SK-N-SH (cell line): ENCODE measurements around the gene RALA. TPM values are rescaled to one million over a fixed set of nuclear protein-coding genes. Genes with fewer than 3 reads are reported as not detected.
A peak's percentile ranks its signal among the peaks of the same experiment; 100 is the strongest.

Source experiments
- CTCF ChIA-PET: fragments of 300-600, 350-600 bp; formaldehyde crosslinking; extraction: SDS; loops from one replicate; lab custom pipeline; 2021; lab: Yijun Ruan, JAX
- POLR2A ChIA-PET: fragments of 350-600 bp; sonication (Branson Sonifier 250); formaldehyde crosslinking; extraction: SDS; loops from one replicate; lab custom pipeline; 2020; ENCODE audit warnings: antibody characterized with exemption, inconsistent platforms; lab: Yijun Ruan, JAX
- DNase-seq: peaks from one replicate; pipeline ENCODE4 v3.0.0; 2012
- H2AFZ ChIP-seq: fragments of 200-600 bp; sonication (generic); 2 replicates; pipeline ENCODE4 v1.8.1; 2016; ENCODE audit warnings: antibody characterized with exemption, mild to moderate bottlenecking, low read depth
- H3F3A ChIP-seq: fragments of 200-600 bp; sonication (generic); replicated peaks from 2 replicates; pipeline ENCODE3; 2016; ENCODE audit warnings: antibody characterized with exemption, mild to moderate bottlenecking; ENCODE audit not compliant: insufficient read depth
- H3K27ac ChIP-seq, 2 experiments: fragments of 200-500 bp in 1 of 2; fragments of 200-600 bp in 1 of 2; sonication (Bioruptor generic) in 1 of 2; sonication (generic), shearing (Covaris generic) in 1 of 2; 2 replicates each; pipeline versions ENCODE4 v1.5.1 to v1.6.1; 2014 to 2016; ENCODE audit warnings: low read depth in 2 of 2, inconsistent platforms in 1 of 2, low read length in 1 of 2, mild to moderate bottlenecking in 1 of 2, mixed read lengths in 1 of 2
- H3K27me3 ChIP-seq: fragments of 200-600 bp; sonication (generic), shearing (Covaris generic); 2 replicates; pipeline ENCODE4 v1.6.1; 2016; ENCODE audit warnings: mixed run types; ENCODE audit not compliant: insufficient read depth
- H3K36me3 ChIP-seq, 2 experiments: fragments of 200-500 bp in 1 of 2; fragments of 200-600 bp in 1 of 2; sonication (Bioruptor generic) in 1 of 2; sonication (generic) in 1 of 2; replicated peaks in 1 of 2; 2 replicates each; pipeline versions ENCODE3 to v1.5.1; 2014 to 2016; ENCODE audit warnings: low read length in 1 of 2, mild to moderate bottlenecking in 1 of 2; ENCODE audit not compliant: insufficient read depth in 2 of 2, control insufficient read depth in 1 of 2
- H3K4me1 ChIP-seq, 2 experiments: fragments of 200-500 bp in 1 of 2; fragments of 200-600 bp in 1 of 2; sonication (Bioruptor generic) in 1 of 2; sonication (generic), shearing (Covaris generic) in 1 of 2; 2 replicates each; pipeline versions ENCODE4 v1.5.1 to v1.6.1; 2014 to 2016; ENCODE audit warnings: low read depth in 1 of 2, low read length in 1 of 2, mixed run types in 1 of 2; ENCODE audit not compliant: insufficient read depth in 2 of 2, control insufficient read depth in 1 of 2
- H3K4me2 ChIP-seq: fragments of 200-600 bp; sonication (generic), shearing (Covaris generic); 2 replicates; pipeline ENCODE4 v1.6.1; 2017; ENCODE audit warnings: mixed run types
- H3K4me3 ChIP-seq, 2 experiments: fragments of 200-500 bp in 1 of 2; fragments of 200-600 bp in 1 of 2; sonication (Bioruptor generic) in 1 of 2; sonication (generic), shearing (Covaris generic) in 1 of 2; 2 replicates each; pipeline versions ENCODE4 v1.5.1 to v1.8.1; 2014 to 2016; ENCODE audit warnings: low read depth in 2 of 2, inconsistent platforms in 1 of 2, low read length in 1 of 2, mild to moderate bottlenecking in 1 of 2, mixed read lengths in 1 of 2, moderate library complexity in 1 of 2
- H3K79me2 ChIP-seq: fragments of 200-600 bp; sonication (generic); 2 replicates; pipeline ENCODE4 v1.8.1; 2017; ENCODE audit warnings: mild to moderate bottlenecking; ENCODE audit not compliant: insufficient read depth
- H3K9ac ChIP-seq: fragments of 200-600 bp; sonication (generic); 2 replicates; pipeline ENCODE4 v1.6.1; 2017; ENCODE audit warnings: mixed run types
- H3K9me2 ChIP-seq: fragments of 200-600 bp; sonication (generic); 2 replicates; pipeline ENCODE4 v1.6.1; 2017; ENCODE audit warnings: mixed run types
- H3K9me3 ChIP-seq: fragments of 200-600 bp; sonication (generic); 2 replicates; pipeline ENCODE4 v1.6.1; 2017; ENCODE audit warnings: mixed run types, mild to moderate bottlenecking, moderate library complexity
- H4K20me1 ChIP-seq: fragments of 200-600 bp; sonication (generic); 2 replicates; pipeline ENCODE4 v1.6.1; 2017; ENCODE audit warnings: mild to moderate bottlenecking, mixed run types; ENCODE audit not compliant: insufficient read depth
- GABPA ChIP-seq: IDR thresholded peaks from 2 replicates; pipeline ENCODE4 v1.4.0; 2012; ENCODE audit warnings: low read depth, mild to moderate bottlenecking
- ZBTB33 ChIP-seq: IDR thresholded peaks from 2 replicates; pipeline ENCODE4 v1.4.0; 2012; ENCODE audit warnings: low read depth, borderline replicate concordance
- WGBS: methylation state at CpG from one replicate; pipeline ENCODE4 v1.1.6; 2017; ENCODE audit warnings: low lambda C conversion rate; 5-methylcytosine and 5-hydroxymethylcytosine counted together
- polyA plus RNA-seq, 3 experiments: library from polyadenylated mRNA; depleted of rRNA; stranded (reverse); fragments of >200 nt; gene quantifications; 2 replicates each; pipeline ENCODE4 v1.2.3, GENCODE V29; 2012
- TF ChIP-seq, protein P1 (sequence below): IDR thresholded peaks from 2 replicates; pipeline ENCODE4 v1.6.1; 2012; ENCODE audit warnings: mild to moderate bottlenecking, low read depth, low read length, moderate library complexity

RALA gene
- polyA plus RNA-seq, 1 of the 3 experiments (the other 2 are of a cell fraction): 29.0 TPM

DNA sequence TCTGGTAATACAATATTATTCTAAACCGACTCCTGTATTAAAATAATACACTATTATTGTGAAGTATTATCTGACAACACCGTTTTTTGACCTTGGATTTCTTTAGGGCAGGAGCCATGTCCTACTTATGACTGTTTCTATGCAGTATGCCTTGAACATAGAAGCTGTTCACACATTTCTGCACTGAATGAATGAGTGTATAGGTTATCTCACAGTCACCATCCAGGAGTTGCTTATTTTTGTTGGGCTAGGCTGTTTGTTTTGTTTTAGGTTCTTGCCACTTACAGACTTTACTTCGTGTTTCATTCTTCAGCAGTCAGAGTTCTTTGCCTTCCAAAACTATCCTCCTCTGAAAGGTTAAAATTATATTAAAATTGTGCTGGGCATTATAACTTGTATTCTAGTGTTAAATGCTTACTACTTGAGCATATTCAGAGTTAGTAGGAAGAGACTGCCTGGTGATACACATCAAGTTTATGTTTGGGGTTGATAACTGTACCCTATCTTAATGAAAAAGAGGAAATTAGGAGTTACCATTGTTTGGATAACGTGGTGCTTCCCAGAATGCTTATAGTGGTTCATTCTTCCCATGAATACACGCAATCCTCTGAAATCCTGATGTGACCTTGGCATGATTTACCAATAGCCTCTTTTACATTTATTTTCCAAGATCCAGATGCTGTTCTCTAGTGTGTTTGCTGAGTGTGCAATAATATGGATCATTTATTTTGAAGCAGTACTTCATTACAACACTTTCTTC is 1.7 kb downstream of the RALA start:
- Histone ChIP-seq H3K9me3 (no peaks in the 10 kb centered on the region), H3K4me1 (peaks cover 29 to 37% of the 10 kb centered on the region in 2 experiments; a peak in 3 of 4 replicates), H3K4me2 (peak overlapping the region; percentile 91), H3K4me3 (peak overlapping the region; percentile 93 to 98), H3K27me3 (no peaks in the 10 kb centered on the region), H3K79me2 (peaks cover 79% of the 10 kb centered on the region), H3F3A (peaks cover 31% of the 10 kb centered on the region), H2AFZ (no peak overlapping the region), H4K20me1 (peaks cover 47% of the 10 kb centered on the region), H3K27ac (peak overlapping the region in 1 of 2 experiments; percentile 93; a peak in 1 of 4 replicates), H3K9me2 (no peaks in the 10 kb centered on the region), H3K9ac (peak overlapping the region; percentile 91), H3K36me3 (peaks cover 4 to 15% of the 10 kb centered on the region in 2 experiments)
- ChIA-PET CTCF (interaction anchor here (0.6 to 4.9 kb wide), 5 partner anchors 22 to 123 kb away, joined by 3 to 43 read pairs (median 4); no protein-coding TSS in a partner anchor), POLR2A (interaction anchor here (3.1 kb wide), 1 partner anchor 108 kb away, joined by 28 read pairs; no protein-coding TSS in a partner anchor)
- TF ChIP-seq, protein P1, sequence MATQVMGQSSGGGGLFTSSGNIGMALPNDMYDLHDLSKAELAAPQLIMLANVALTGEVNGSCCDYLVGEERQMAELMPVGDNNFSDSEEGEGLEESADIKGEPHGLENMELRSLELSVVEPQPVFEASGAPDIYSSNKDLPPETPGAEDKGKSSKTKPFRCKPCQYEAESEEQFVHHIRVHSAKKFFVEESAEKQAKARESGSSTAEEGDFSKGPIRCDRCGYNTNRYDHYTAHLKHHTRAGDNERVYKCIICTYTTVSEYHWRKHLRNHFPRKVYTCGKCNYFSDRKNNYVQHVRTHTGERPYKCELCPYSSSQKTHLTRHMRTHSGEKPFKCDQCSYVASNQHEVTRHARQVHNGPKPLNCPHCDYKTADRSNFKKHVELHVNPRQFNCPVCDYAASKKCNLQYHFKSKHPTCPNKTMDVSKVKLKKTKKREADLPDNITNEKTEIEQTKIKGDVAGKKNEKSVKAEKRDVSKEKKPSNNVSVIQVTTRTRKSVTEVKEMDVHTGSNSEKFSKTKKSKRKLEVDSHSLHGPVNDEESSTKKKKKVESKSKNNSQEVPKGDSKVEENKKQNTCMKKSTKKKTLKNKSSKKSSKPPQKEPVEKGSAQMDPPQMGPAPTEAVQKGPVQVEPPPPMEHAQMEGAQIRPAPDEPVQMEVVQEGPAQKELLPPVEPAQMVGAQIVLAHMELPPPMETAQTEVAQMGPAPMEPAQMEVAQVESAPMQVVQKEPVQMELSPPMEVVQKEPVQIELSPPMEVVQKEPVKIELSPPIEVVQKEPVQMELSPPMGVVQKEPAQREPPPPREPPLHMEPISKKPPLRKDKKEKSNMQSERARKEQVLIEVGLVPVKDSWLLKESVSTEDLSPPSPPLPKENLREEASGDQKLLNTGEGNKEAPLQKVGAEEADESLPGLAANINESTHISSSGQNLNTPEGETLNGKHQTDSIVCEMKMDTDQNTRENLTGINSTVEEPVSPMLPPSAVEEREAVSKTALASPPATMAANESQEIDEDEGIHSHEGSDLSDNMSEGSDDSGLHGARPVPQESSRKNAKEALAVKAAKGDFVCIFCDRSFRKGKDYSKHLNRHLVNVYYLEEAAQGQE: no peak
- DNase-seq: no peak
- 46% methylated on average over 5 of the region's 5 CpGs for WGBS

GRCh38 chr7:39631736-39632308 is 8.4 kb downstream of the RALA start:
- Histone ChIP-seq H3K36me3 (peaks cover 12 to 64% of the 10 kb centered on the region in 2 experiments), H3K27me3 (no peaks in the 10 kb centered on the region), H2AFZ (no peak overlapping the region), H3F3A (peaks cover 5% of the 10 kb centered on the region), H3K9me3 (no peaks in the 10 kb centered on the region), H3K9me2 (no peaks in the 10 kb centered on the region), H3K4me1 (peaks cover 0 to 9% of the 10 kb centered on the region in 2 experiments; a peak in 1 of 4 replicates), H3K27ac (no peak overlapping the region), H3K9ac (no peak overlapping the region), H3K4me2 (no peak overlapping the region), H3K4me3 (no peak overlapping the region), H3K79me2 (peaks cover 100% of the 10 kb centered on the region), H4K20me1 (peaks cover 79% of the 10 kb centered on the region)
- ChIA-PET POLR2A (no interaction called here), CTCF (interaction anchor here (1.9 to 2.3 kb wide), 2 partner anchors 9 to 51 kb away, joined by 8 read pairs; partner anchors contain the start of gene RALA)
- TF ChIP-seq, protein P1: no peak
- no peak for TF ChIP-seq ZBTB33
- no peak for TF ChIP-seq GABPA
- no peak for DNase-seq
- WGBS: 96% methylated on average over 8 of the region's 8 CpGs
